ENCODE data around the gene RSPO1. TPM values are rescaled to one million over a fixed set of nuclear protein-coding genes. Genes with fewer than 3 reads are reported as not detected.

Gene RSPO1
- polyA plus RNA-seq, 2 of the 4 experiments (the other 2 are of a cell fraction) = 0.12 TPM; not detected in 1

DNA sequence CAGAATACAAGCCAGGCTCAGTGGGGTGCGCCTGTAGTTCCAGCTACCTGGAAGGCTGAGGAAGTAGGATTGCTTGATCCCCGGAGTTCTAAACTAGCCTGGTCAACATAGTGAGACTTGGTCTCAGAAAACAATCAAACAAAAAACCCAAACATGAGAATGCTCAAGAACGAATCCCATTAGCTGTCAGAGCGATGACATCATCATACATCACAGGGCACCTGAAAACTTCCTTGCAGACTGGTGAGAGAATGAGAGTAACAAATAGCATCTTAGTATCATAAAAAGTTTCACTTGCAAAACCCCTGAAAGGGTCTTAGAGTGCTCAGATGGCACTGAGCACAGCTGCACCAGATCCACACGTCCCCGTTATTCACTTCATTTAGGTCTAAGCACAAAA lies 36.6 kb upstream of the RSPO1 start:
- no peaks in the 10 kb centered on the region for H3K9me3 ChIP-seq
- no peaks in the 10 kb centered on the region for H3K4me1 ChIP-seq
- no peak overlapping the region for H3K27ac ChIP-seq
- ChIA-PET POLR2A (no interaction called here), CTCF (no interaction called here)
- WGBS (ENCODE audit: missing lambda C conversion rate) = 24% methylated on average over 6 of the region's 6 CpGs
- TF ChIP-seq RAD21 (conservative IDR thresholded peaks at IDR 0.05 in 1 of 2, IDR thresholded peaks at IDR 0.05 in 1 of 2) = no peak
- no peak for TF ChIP-seq HOXB13 (CRISPR knock-in tag; IDR thresholded peaks at IDR 0.05; ENCODE audit: low read depth)
- no peak for TF ChIP-seq RNF2 (IDR thresholded peaks at IDR 0.05; ENCODE audit: borderline replicate concordance, low read depth)
- ATAC-seq (no peak), DNase-seq (ENCODE audit: low read depth in 1 of 2, low spot score in 1 of 2) (no peak), FAIRE-seq (no peak)
- no peak overlapping the region for H3K4me3 ChIP-seq
- no peak overlapping the region for H3K4me2 ChIP-seq

- FAIRE-seq = no peak
- no peak for TF ChIP-seq CBX2 (IDR thresholded peaks at IDR 0.05; ENCODE audit: borderline replicate concordance, low read depth)
- TF ChIP-seq ESRRA (IDR thresholded peaks at IDR 0.05; ENCODE audit: borderline replicate concordance, low read length) = no peak
- no peak for TF ChIP-seq HDAC2 (IDR thresholded peaks at IDR 0.05)
- no peak for TF ChIP-seq RCOR1 (IDR thresholded peaks at IDR 0.05; ENCODE audit: low read depth, low read length)
- no peak for TF ChIP-seq HOXB5 (CRISPR knock-in tag; IDR thresholded peaks at IDR 0.05)
- no peak for TF ChIP-seq MAZ (IDR thresholded peaks at IDR 0.05; ENCODE audit: borderline replicate concordance, low read depth, low read length)
- no peak for TF ChIP-seq CEBPB (IDR thresholded peaks at IDR 0.05)
- no peak for TF ChIP-seq CHD4 (IDR thresholded peaks at IDR 0.05; ENCODE audit: borderline replicate concordance)
- TF ChIP-seq RAD21 (conservative IDR thresholded peaks at IDR 0.05 in 1 of 2, IDR thresholded peaks at IDR 0.05 in 1 of 2) = no peak
- TF ChIP-seq EHF (CRISPR knock-in tag; IDR thresholded peaks at IDR 0.05) = no peak
- TF ChIP-seq RARB (CRISPR knock-in tag; IDR thresholded peaks at IDR 0.05) = no peak
- TF ChIP-seq HEYL (CRISPR knock-in tag; IDR thresholded peaks at IDR 0.05) = no peak
- WGBS (ENCODE audit: missing lambda C conversion rate) = 17% methylated on average over 2 of the region's 2 CpGs
- Histone ChIP-seq H3K4me2 (no peak overlapping the region), H3K4me3 (no peak overlapping the region), H3K4me1 (no peaks in the 10 kb centered on the region), H3K9me3 (no peaks in the 10 kb centered on the region), H3K27ac (no peak overlapping the region)
- ChIA-PET CTCF (no interaction called here), POLR2A (no interaction called here)
- DNase-seq (ENCODE audit: low read depth in 1 of 2, low spot score in 1 of 2) = no peak
- no peak for ATAC-seq
Measured at GRCh38 chr1:37670133-37670532, 35.4 kb upstream of the RSPO1 start.

DNA sequence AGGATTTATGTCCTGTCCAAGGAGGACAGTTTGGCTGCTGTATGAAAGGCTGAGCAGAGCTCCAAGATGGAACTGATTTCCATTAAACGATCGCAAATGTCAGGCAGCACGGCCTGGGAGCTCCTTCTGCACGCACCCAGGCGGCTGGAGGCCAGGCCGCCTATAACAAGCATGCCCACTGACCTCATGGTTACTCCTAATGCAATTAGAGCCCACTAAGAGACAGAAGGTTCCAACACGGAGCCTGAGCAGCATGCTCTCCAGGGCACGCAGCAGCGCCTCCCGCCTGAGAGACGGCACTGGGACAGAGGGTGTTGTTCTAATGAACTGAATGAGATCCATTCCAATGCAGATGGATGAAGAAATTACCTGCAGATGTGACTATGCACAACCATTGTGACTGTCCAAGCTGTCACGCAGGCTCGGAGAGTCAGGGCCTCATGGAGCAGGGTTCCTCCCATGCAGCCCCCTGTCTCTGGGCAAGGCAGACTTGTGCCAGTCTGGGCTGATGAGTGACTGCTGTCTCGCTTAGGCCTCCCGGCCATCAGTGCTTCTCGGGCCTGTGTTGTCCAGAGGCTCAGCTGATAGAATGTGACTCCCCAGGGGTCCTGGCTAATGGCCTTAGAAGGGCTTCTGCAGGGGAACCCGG lies 32.5 kb upstream of the RSPO1 start:
- FAIRE-seq = no peak
- POLR2A ChIA-PET = no interaction called here

More for the DNA sequence above, 32.5 kb upstream of the RSPO1 start:
- CTCF ChIA-PET = interaction anchor here (0.9 to 2.5 kb wide), 3 partner anchors 8 to 64 kb away, joined by 4 to 13 read pairs (median 9); no protein-coding TSS in a partner anchor
- no peak overlapping the region for H3K4me3 ChIP-seq
- 78% methylated on average over 11 of the region's 17 CpGs for WGBS (ENCODE audit: missing lambda C conversion rate)
- no peak for ATAC-seq
- no peak overlapping the region for H3K4me2 ChIP-seq
- no peaks in the 10 kb centered on the region for H3K9me3 ChIP-seq
- no peak for TF ChIP-seq FOSB (CRISPR knock-in tag; IDR thresholded peaks at IDR 0.05)
- TF ChIP-seq, protein P1, sequence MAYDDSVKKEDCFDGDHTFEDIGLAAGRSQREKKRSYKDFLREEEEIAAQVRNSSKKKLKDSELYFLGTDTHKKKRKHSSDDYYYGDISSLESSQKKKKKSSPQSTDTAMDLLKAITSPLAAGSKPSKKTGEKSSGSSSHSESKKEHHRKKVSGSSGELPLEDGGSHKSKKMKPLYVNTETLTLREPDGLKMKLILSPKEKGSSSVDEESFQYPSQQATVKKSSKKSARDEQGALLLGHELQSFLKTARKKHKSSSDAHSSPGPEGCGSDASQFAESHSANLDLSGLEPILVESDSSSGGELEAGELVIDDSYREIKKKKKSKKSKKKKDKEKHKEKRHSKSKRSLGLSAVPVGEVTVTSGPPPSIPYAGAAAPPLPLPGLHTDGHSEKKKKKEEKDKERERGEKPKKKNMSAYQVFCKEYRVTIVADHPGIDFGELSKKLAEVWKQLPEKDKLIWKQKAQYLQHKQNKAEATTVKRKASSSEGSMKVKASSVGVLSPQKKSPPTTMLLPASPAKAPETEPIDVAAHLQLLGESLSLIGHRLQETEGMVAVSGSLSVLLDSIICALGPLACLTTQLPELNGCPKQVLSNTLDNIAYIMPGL (CRISPR knock-in tag; IDR thresholded peaks at IDR 0.05; ENCODE audit: borderline replicate concordance) = no peak
- no peak for TF ChIP-seq PBX3 (IDR thresholded peaks at IDR 0.05)
- no peak for TF ChIP-seq HEYL (CRISPR knock-in tag; IDR thresholded peaks at IDR 0.05)
- TF ChIP-seq HOXA7 (CRISPR knock-in tag; IDR thresholded peaks at IDR 0.05) = no peak
- no peak for TF ChIP-seq CHD4 (IDR thresholded peaks at IDR 0.05; ENCODE audit: borderline replicate concordance)
- TF ChIP-seq, protein P2, sequence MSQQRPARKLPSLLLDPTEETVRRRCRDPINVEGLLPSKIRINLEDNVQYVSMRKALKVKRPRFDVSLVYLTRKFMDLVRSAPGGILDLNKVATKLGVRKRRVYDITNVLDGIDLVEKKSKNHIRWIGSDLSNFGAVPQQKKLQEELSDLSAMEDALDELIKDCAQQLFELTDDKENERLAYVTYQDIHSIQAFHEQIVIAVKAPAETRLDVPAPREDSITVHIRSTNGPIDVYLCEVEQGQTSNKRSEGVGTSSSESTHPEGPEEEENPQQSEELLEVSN (IDR thresholded peaks at IDR 0.05; ENCODE audit: borderline replicate concordance, low read depth) = no peak
- no peak for TF ChIP-seq TP53 (CRISPR knock-in tag; IDR thresholded peaks at IDR 0.05)
- TF ChIP-seq TFCP2L1 (CRISPR knock-in tag; IDR thresholded peaks at IDR 0.05) = no peak
- no peak for TF ChIP-seq USF2 (IDR thresholded peaks at IDR 0.05)
- no peak for TF ChIP-seq EP300 (IDR thresholded peaks at IDR 0.05)
- no peak for TF ChIP-seq NR3C1 (IDR thresholded peaks at IDR 0.05)
- no peak for TF ChIP-seq ZNF302 (CRISPR knock-in tag; IDR thresholded peaks at IDR 0.05)
- TF ChIP-seq ESRRA (IDR thresholded peaks at IDR 0.05; ENCODE audit: borderline replicate concordance, low read length) = no peak
- no peak overlapping the region for H3K27ac ChIP-seq
- H3K4me1 ChIP-seq = no peaks in the 10 kb centered on the region
- DNase-seq (ENCODE audit: low read depth in 1 of 2, low spot score in 1 of 2) = no peak
